Measurements from ENCODE around the gene VPS37C. TPM values are rescaled to one million over a fixed set of nuclear protein-coding genes. Genes with fewer than 3 reads are reported as not detected.

The VPS37C gene
- total RNA-seq, 1 experiment from 2014 or later = 24.0 TPM

GRCh38 chr11:61090521-61090920 is 70.7 kb downstream of the VPS37C start:
- CTCF ChIA-PET = interaction anchor here (0.6 kb wide), 1 partner anchor 323 kb away, joined by 3 read pairs; no protein-coding TSS in a partner anchor
- DNase-seq (ENCODE audit: low read depth, low spot score) = no peak
- Histone ChIP-seq H3K36me3 (ENCODE audit: control insufficient read depth, insufficient read depth, low read length) (no peaks in the 10 kb centered on the region), H3K9me3 (ENCODE audit: control insufficient read depth, insufficient read depth, low read depth, low read length) (no peaks in the 10 kb centered on the region), H3K27ac (ENCODE audit: low read length) (no peak overlapping the region), H3K4me3 (ENCODE audit: low read depth in 2 of 2, low read length in 2 of 2) (no peak overlapping the region), H3K27me3 (ENCODE audit: control insufficient read depth, insufficient read depth, low read length) (no peaks in the 10 kb centered on the region), H3K4me1 (ENCODE audit: control insufficient read depth, insufficient read depth, low read length) (no peaks in the 10 kb centered on the region)
- TF ChIP-seq REST (IDR thresholded peaks at IDR 0.05; ENCODE audit: insufficient read depth in 1 of 2, low read depth in 2 of 2, low read length in 1 of 2) = no peak
- TF ChIP-seq, protein P1, sequence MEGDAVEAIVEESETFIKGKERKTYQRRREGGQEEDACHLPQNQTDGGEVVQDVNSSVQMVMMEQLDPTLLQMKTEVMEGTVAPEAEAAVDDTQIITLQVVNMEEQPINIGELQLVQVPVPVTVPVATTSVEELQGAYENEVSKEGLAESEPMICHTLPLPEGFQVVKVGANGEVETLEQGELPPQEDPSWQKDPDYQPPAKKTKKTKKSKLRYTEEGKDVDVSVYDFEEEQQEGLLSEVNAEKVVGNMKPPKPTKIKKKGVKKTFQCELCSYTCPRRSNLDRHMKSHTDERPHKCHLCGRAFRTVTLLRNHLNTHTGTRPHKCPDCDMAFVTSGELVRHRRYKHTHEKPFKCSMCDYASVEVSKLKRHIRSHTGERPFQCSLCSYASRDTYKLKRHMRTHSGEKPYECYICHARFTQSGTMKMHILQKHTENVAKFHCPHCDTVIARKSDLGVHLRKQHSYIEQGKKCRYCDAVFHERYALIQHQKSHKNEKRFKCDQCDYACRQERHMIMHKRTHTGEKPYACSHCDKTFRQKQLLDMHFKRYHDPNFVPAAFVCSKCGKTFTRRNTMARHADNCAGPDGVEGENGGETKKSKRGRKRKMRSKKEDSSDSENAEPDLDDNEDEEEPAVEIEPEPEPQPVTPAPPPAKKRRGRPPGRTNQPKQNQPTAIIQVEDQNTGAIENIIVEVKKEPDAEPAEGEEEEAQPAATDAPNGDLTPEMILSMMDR (IDR thresholded peaks at IDR 0.05) = no peak
- TF ChIP-seq POLR2AphosphoS5 (IDR thresholded peaks at IDR 0.05; ENCODE audit: low read depth, low read length) = no peak
- no peak for TF ChIP-seq TCF7L2 (IDR thresholded peaks at IDR 0.05; ENCODE audit: low read depth, low read length)
- TF ChIP-seq SIN3A (IDR thresholded peaks at IDR 0.05; ENCODE audit: borderline replicate concordance, insufficient read depth, low read depth, low read length) = no peak
- POLR2A ChIA-PET = no interaction called here
- no TSS peak for BruUV-seq (replicated peaks)
- no peak for ATAC-seq
- intact Hi-C loops (cut with micrococcal nuclease; ENCODE audit: unreplicated experiment) = no loop called here
- in situ Hi-C loops (cut with HindIII; ENCODE audit: low pct_unique_long_range_greater_than_20kb, low sequenced_read_pairs) = no loop called here

- no peak for TF ChIP-seq POLR2AphosphoS5 (IDR thresholded peaks at IDR 0.05; ENCODE audit: low read depth, low read length)
- no peak for TF ChIP-seq REST (IDR thresholded peaks at IDR 0.05; ENCODE audit: insufficient read depth in 1 of 2, low read depth in 2 of 2, low read length in 1 of 2)
- no peak for TF ChIP-seq SIN3A (IDR thresholded peaks at IDR 0.05; ENCODE audit: borderline replicate concordance, insufficient read depth, low read depth, low read length)
- TF ChIP-seq, protein P1 (IDR thresholded peaks at IDR 0.05) = no peak
- TF ChIP-seq TCF7L2 (IDR thresholded peaks at IDR 0.05; ENCODE audit: low read depth, low read length) = no peak
- POLR2A ChIA-PET = no interaction called here
- ATAC-seq (no peak), DNase-seq (ENCODE audit: low read depth, low spot score) (no peak)
- Histone ChIP-seq H3K36me3 (ENCODE audit: control insufficient read depth, insufficient read depth, low read length) (no peaks in the 10 kb centered on the region), H3K27me3 (ENCODE audit: control insufficient read depth, insufficient read depth, low read length) (no peaks in the 10 kb centered on the region), H3K4me1 (ENCODE audit: control insufficient read depth, insufficient read depth, low read length) (no peaks in the 10 kb centered on the region), H3K27ac (ENCODE audit: low read length) (no peak overlapping the region), H3K4me3 (ENCODE audit: low read depth in 2 of 2, low read length in 2 of 2) (no peak overlapping the region), H3K9me3 (ENCODE audit: control insufficient read depth, insufficient read depth, low read depth, low read length) (no peaks in the 10 kb centered on the region)
- BruUV-seq (replicated peaks) = no TSS peak
- intact Hi-C loops (cut with micrococcal nuclease; ENCODE audit: unreplicated experiment) = no loop called here
- CTCF ChIA-PET = interaction anchor here (0.5 kb wide), 1 partner anchor 781 kb away, joined by 5 read pairs; no protein-coding TSS in a partner anchor
- in situ Hi-C loops (cut with HindIII; ENCODE audit: low pct_unique_long_range_greater_than_20kb, low sequenced_read_pairs) = no loop called here
Measured at GRCh38 chr11:61089806-61090491, 71.3 kb downstream of the VPS37C start.
